NCI-H2081 treated with DMSO at 0.1 percent for 48 hours (cell line): Measurements from ENCODE around the gene SRPK3.
"Not testable (repeated sequence)": the region's sequence is repeated elsewhere in the genome, so short reads cannot be mapped to it uniquely, and the experiment has no call there.

Experiments used
- DNase-seq: peaks from one replicate; lab custom pipeline; 2025; lab: John Stamatoyannopoulos, UW

The SRPK3 gene

DNA sequence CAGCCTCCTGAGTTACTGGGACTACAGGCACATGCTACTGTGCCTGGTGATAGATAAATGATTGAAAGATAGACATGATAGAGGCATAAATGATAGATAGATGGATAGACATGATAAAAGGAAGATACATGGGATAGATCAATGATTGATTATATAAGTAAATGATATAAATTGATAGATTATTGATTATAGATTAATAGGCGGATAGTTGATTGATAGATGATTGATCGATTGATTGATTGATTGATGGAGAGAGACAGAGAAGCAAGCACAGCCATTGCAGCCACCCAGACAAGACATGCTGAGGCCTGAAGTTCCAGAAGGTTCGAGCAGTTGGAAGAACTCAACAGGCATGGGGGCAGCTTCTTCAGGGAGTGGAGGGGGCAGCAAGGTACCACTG is 34.5 kb upstream of the SRPK3 start:
- DNase-seq, result no peak

DNA sequence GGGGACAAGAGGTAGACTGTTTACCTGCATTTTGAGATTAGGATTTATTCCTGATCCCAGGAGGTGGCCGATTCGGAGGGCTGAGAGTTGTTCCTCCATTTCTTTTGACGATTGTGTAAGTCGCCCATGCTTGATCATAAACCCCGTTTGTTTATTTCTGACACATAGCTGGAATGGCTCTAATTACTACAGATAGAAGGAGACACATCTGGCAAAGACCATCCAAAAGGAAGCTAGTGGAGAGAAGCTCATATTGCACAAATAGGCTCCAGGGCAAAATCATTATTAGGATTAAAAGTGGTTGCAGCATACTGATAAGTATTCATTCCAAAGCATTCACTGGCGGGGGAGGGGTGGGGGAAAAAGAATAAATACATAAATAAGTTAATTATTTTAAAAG is 33.9 kb upstream of the SRPK3 start:
- DNase-seq, result not testable (repeated sequence)

DNA sequence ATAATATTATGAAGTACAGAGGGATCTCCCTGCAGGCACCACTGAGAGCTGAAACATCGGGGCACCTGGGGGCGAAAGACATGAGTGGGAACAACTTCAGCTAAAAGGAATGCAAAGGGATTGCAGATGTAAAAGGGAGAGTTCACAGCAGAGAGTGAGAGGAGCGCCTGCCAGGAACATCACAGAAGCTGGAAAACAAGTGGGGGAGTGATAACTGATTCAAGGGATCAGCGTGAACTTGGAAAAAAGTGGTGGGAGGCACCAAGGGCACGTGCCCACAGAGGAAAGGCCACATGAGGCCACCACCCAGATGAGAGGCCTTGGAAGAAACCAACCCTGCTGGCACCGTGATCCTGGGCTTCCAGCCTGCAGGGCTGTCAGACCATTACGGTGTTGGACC is 31.8 kb upstream of the SRPK3 start:
- not testable (repeated sequence) for DNase-seq

DNA sequence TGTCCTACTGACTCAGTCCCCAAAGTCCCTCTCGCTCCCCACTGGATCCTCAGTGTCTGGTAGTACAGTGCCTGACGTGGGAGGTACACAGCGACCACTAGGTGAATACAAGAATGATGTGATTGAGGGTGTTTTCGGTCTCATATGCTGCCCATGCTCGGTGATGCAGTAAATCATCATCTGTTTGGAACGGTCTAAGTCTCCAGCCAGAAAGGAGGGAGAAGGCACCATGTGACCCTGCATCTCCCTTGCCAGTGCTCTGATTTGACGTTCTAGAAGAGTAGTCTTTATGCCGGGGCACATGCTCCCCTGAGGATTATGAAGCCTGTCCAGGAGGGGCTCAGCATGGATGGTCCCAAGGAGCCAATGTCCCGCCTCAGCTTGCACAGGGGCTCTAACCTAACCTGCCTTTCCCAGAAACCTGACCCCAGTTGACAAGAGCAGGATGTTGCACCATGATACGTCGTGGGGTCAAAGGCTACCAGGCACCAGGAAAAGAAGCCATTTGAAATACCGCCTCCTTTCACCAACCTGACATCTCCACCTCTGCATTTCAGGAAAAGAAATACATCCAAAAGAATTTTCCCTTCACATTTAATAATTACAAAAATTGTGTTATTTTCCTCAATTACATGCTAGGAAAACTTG is 30.6 kb upstream of the SRPK3 start:
- no peak for DNase-seq

- DNase-seq, result no peak
Observed at GRCh38 chrX:153755136-153755535, 25.7 kb upstream of the SRPK3 start.

- no peak for DNase-seq
Observed at GRCh38 chrX:153761863-153762262, 19.0 kb upstream of the SRPK3 start.

- DNase-seq, result no peak
Observed at GRCh38 chrX:153762626-153763173, 18.1 kb upstream of the SRPK3 start.

GRCh38 chrX:153763298-153763932 is 17.4 kb upstream of the SRPK3 start:
- DNase-seq, result no peak

- no peak for DNase-seq
Observed at GRCh38 chrX:153763989-153764755, 16.7 kb upstream of the SRPK3 start, which contains the start of gene PLXNB3. PLXNB3 (plus strand) TSS chrX:153764249; CDS start chrX:153765536, 1,287 bp downstream.

- no peak for DNase-seq
Observed at GRCh38 chrX:153764786-153765137, 16.1 kb upstream of the SRPK3 start.

- no peak for DNase-seq
Observed at GRCh38 chrX:153765138-153766079, 15.4 kb upstream of the SRPK3 start.

- DNase-seq, result no peak
Observed at GRCh38 chrX:153766098-153766817, 14.6 kb upstream of the SRPK3 start.

DNA sequence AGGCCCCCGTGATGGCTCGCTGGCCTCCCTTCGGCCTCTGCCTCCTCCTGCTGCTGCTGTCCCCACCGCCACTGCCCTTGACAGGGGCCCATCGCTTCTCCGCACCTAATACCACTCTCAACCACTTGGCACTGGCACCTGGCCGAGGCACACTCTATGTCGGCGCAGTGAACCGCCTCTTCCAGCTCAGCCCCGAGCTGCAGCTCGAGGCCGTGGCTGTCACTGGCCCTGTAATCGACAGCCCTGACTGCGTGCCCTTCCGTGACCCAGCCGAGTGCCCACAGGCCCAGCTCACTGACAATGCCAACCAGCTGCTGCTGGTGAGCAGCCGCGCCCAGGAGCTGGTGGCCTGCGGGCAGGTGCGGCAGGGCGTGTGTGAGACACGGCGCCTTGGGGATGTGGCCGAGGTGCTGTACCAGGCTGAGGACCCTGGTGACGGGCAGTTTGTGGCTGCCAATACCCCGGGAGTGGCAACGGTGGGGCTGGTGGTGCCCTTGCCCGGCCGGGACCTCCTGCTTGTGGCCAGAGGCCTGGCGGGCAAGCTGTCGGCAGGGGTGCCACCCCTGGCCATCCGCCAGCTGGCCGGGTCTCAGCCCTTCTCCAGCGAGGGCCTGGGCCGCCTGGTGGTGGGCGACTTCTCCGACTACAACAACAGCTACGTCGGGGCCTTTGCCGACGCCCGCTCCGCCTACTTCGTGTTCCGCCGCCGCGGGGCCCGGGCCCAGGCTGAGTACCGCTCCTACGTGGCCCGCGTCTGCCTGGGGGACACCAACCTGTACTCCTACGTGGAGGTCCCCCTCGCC is 13.8 kb upstream of the SRPK3 start:
- no peak for DNase-seq

DNA sequence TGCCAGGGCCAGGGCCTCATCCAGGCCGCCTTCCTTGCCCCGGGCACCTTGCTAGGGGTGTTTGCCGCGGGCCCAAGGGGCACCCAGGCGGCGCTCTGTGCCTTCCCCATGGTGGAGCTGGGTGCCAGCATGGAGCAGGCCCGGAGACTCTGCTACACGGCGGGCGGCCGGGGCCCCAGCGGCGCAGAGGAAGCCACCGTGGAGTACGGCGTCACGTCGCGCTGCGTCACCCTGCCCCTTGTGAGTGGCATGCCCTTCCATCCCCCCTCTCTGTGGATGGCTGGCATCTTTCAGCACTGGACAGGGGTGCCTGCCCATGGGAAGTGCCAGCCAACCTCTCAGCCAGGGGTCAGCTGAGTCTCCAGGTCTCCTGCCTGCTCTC is 13.2 kb upstream of the SRPK3 start:
- no peak for DNase-seq

DNA sequence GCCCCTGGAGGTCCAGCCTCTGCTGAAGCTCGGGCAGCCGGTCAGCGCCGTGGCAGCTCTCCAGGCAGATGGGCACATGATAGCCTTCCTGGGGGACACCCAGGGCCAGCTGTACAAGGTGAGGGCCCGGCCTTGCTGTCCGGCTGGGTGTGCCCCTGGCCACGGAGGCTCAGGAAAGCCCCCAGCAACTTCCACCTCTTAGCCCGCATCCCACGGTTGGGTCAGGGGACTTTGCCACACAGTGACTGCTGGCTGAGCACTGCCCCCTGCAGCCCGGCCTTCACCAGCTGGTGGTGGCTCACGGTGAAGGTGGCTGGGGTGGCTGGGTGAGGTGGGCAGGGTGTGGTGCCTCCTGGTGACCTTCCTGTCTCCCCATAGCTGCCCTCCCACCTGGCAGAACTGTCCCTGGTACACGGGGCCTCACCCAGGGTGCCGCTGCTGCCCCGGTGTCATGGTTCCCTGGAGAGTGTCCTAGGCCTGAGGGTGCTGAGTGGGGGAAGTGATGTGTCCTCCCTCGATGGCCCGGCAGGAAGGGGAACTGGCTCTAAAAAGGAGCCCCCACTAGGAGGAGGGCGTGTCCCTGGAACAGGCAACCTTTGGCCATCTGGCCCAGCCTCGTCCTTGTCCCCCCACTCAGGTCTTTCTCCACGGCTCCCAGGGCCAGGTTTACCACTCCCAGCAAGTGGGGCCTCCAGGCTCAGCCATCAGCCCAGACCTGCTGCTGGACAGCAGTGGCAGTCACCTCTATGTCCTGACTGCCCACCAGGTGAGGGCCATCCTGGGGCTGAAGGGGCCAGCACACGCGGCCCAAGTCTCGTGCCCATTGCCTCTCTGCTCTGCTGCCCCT is 12.3 kb upstream of the SRPK3 start:
- DNase-seq, result no peak

DNA sequence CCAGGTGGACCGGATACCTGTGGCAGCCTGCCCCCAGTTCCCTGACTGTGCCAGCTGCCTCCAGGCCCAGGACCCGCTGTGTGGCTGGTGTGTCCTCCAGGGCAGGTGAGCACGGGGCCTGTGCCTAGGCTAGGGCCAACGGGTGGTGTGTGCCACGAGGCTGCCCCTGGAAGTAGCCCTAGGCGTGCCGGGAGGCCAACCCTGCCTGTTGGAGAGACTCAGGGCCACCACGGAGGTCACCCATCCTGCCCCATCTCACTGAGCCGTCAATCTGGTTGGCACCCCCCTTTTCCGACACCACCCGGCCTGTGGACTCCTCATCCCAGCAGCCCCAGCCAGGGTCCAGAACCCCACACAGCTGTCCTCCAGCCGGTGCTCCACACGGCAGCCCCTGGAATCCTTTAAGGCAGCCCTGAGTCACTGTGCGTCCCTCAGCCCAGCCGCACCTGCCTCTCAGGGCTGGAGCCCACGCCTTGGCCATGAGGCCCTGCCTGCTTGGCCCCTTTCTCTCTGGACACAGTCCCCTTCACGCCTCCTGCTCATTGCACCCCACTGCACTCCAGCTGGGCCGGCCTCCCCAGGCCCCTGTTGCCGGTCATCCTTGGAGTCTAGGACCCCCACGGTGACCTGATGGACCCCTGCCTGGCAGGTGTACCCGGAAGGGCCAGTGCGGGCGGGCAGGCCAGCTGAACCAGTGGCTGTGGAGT is 11.5 kb upstream of the SRPK3 start:
- no peak for DNase-seq

- DNase-seq, result no peak
Observed at GRCh38 chrX:153769865-153770600, 10.8 kb upstream of the SRPK3 start.
